Natural killer cell (primary cell): ENCODE measurements around the gene TMEM187. TPM values are rescaled to one million over a fixed set of nuclear protein-coding genes. Genes with fewer than 3 reads are reported as not detected.

ENCODE experiments used
- ATAC-seq, 3 donors: fragments of 150-1000 bp in 2 of 3; fragments of 200-7000 bp in 1 of 3; cut with Tn5 transposase; 1 replicate in 1 of 3; 2 replicates in 2 of 3; pipeline ENCODE4 v1.10.0; 2021; ENCODE audit warnings: mild to moderate bottlenecking in 2 of 3, moderate library complexity in 2 of 3
- DNase-seq, 2 donors: peaks; one replicate each; pipeline versions ENCODE4 v3.0.0 to v3.0.0-alpha.2; 2013 to 2021; ENCODE audit warnings: mixed read lengths in 1 of 2
- H3K27ac ChIP-seq: one replicate; pipeline ENCODE4 v1.5.1; 2013; ENCODE audit warnings: mild to moderate bottlenecking, low read length
- H3K27me3 ChIP-seq: one replicate; pipeline ENCODE4 v1.6.1; 2013; ENCODE audit warnings: low read length; ENCODE audit not compliant: control insufficient read depth, insufficient read depth
- H3K36me3 ChIP-seq: one replicate; pipeline ENCODE4 v1.6.1; 2013; ENCODE audit warnings: low read length; ENCODE audit not compliant: control insufficient read depth, insufficient read depth
- H3K4me1 ChIP-seq: one replicate; pipeline ENCODE4 v1.6.1; 2013; ENCODE audit warnings: low read length; ENCODE audit not compliant: control insufficient read depth, insufficient read depth
- H3K4me3 ChIP-seq: one replicate; pipeline ENCODE4 v1.5.1; 2013; ENCODE audit warnings: low read length
- H3K9me3 ChIP-seq: one replicate; pipeline ENCODE4 v1.6.1; 2013; ENCODE audit warnings: low read length; ENCODE audit not compliant: control insufficient read depth, insufficient read depth
- H3K27ac Mint-ChIP-seq, 2 donors: one replicate each; pipeline ENCODE4 v1.8.0; 2022; ENCODE audit warnings: mild to moderate bottlenecking in 2 of 2, mixed read lengths in 2 of 2, moderate library complexity in 1 of 2
- H3K27me3 Mint-ChIP-seq, 2 donors: one replicate each; pipeline ENCODE4 v1.8.0; 2022; ENCODE audit warnings: low read depth in 2 of 2, mixed read lengths in 2 of 2
- H3K36me3 Mint-ChIP-seq: one replicate; pipeline ENCODE4 v1.8.0; 2022; ENCODE audit warnings: mixed read lengths
- H3K4me1 Mint-ChIP-seq, 2 donors: one replicate each; pipeline ENCODE4 v1.8.0; 2022; ENCODE audit warnings: mixed read lengths in 2 of 2
- H3K4me3 Mint-ChIP-seq: one replicate; pipeline ENCODE4 v1.8.0; 2022; ENCODE audit warnings: mild to moderate bottlenecking, moderate library complexity, mixed read lengths
- H3K9me3 Mint-ChIP-seq, 2 donors: one replicate each; pipeline ENCODE4 v1.8.0; 2022; ENCODE audit warnings: mixed read lengths in 2 of 2
- WGBS: methylation state at CpG from one replicate; pipeline ENCODE4 v1.1.7; 2013; ENCODE audit warnings: missing lambda C conversion rate; ENCODE audit not compliant: insufficient coverage; 5-methylcytosine and 5-hydroxymethylcytosine counted together
- intact Hi-C: fragments of 100-400 bp; cut with micrococcal nuclease; formaldehyde crosslinking; loops from one replicate; pipeline ENCODE4 v1.14.2; 2022
- total RNA-seq, 4 donors: library from RNA; stranded (reverse); fragments of 120-200 nt in 1 of 4; gene quantifications; one replicate each; pipeline versions ENCODE4 v1.2.3 to v1.2.4, GENCODE V29; 2013 to 2022
- TF ChIP-seq, protein P1 (sequence below): fragments of 200-600 bp; IDR thresholded peaks from one replicate; pipeline ENCODE4 v1.8.0; 2022; ENCODE audit warnings: antibody characterized with exemption

Gene TMEM187
- total RNA-seq, 3 donors from 2014 or later (not counting 1 experiment from before 2014, with no cell fraction given): 1.2 to 4.3 (median 1.4) TPM

DNA sequence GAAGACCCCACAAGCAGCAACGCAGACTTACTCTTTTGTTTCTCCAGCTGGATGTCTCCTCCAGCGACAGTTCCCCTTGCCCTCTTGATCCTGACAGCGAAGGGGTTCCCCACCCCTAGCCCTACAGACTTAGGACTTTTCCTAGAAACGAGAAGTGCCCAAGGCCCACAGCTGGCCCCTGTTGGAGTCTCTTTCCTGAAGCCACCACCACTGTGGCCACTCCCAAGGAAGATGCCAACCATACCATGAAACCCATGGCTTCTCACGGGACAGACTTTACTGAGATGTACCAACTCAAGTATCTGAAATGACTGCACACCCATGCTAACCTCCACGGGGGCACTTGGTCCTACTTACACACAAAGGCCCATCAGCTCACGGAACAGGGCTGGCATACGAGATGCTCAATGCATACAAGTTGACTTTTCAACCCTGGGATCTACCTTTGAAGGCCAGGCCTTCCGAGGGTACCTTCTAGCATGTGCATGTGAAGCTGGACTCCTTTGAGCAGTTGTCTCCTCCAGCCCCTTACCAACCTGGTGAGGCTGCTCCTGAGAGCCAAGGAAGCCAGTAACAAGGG is 48.1 kb downstream of the TMEM187 start:
- intact Hi-C loops: no loop called here
- TF ChIP-seq, protein P1, sequence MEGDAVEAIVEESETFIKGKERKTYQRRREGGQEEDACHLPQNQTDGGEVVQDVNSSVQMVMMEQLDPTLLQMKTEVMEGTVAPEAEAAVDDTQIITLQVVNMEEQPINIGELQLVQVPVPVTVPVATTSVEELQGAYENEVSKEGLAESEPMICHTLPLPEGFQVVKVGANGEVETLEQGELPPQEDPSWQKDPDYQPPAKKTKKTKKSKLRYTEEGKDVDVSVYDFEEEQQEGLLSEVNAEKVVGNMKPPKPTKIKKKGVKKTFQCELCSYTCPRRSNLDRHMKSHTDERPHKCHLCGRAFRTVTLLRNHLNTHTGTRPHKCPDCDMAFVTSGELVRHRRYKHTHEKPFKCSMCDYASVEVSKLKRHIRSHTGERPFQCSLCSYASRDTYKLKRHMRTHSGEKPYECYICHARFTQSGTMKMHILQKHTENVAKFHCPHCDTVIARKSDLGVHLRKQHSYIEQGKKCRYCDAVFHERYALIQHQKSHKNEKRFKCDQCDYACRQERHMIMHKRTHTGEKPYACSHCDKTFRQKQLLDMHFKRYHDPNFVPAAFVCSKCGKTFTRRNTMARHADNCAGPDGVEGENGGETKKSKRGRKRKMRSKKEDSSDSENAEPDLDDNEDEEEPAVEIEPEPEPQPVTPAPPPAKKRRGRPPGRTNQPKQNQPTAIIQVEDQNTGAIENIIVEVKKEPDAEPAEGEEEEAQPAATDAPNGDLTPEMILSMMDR: no peak
- Histone ChIP-seq H3K4me3 (peak overlapping the region; percentile 50), H3K4me1 (peaks cover 27% of the 10 kb centered on the region), H3K27me3 (no peaks in the 10 kb centered on the region), H3K36me3 (peaks cover 20% of the 10 kb centered on the region), H3K9me3 (no peaks in the 10 kb centered on the region), H3K27ac (peak overlapping the region; percentile 77)
- Mint-ChIP-seq H3K36me3 (no peaks in the 10 kb centered on the region), H3K27me3 (no peaks in the 10 kb centered on the region), H3K4me3 (peak overlapping the region; percentile 81), H3K27ac (peak overlapping the region; percentile 86 to 91), H3K9me3 (no peaks in the 10 kb centered on the region), H3K4me1 (peaks cover 0 to 6% of the 10 kb centered on the region in 2 donors)
- ATAC-seq (no peak), DNase-seq (peak in 1 of 2 donors; percentile 23)
- 32% methylated on average over 9 of the region's 9 CpGs for WGBS

DNA sequence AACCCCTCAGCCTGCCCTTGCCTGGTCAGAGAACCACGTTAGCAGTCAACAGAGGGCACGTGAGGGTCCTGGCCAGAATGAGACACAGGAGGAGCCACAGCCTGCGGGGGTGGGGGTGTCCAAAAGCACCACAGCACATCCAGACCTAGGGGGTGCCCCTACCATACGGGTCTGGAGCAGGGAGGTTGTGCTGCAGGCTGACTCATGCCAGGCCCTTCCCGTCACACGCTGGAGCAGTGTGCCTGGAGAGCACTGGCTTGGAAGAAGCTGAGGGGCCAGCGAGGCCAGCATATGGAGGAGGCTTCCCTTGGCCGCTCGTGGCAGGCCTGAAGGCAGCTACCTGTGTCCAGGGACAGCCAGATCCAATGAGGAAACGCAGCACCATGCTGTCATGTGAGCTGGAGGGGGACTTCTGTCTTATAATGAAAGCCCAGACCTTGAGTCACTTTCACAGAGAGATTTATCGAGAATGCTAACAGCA is 48.6 kb downstream of the TMEM187 start:
- no peaks in the 10 kb centered on the region for H3K9me3 Mint-ChIP-seq
- intact Hi-C loops: no loop called here
- TF ChIP-seq, protein P1: no peak
- DNase-seq (peak in 1 of 2 donors; percentile 19), ATAC-seq (no peak)
- H3K4me1 ChIP-seq: peaks cover 27% of the 10 kb centered on the region
- WGBS: 65% methylated on average over 11 of the region's 11 CpGs
- H3K36me3 Mint-ChIP-seq: no peaks in the 10 kb centered on the region
- H3K27me3 ChIP-seq: no peaks in the 10 kb centered on the region
- peaks cover 15% of the 10 kb centered on the region for H3K36me3 ChIP-seq
- H3K27ac Mint-ChIP-seq: no peak overlapping the region
- no peaks in the 10 kb centered on the region for H3K27me3 Mint-ChIP-seq
- no peak overlapping the region for H3K4me3 ChIP-seq
- H3K4me3 Mint-ChIP-seq: no peak overlapping the region
- peak overlapping the region; percentile 77 for H3K27ac ChIP-seq
- H3K9me3 ChIP-seq: no peaks in the 10 kb centered on the region
- H3K4me1 Mint-ChIP-seq: peaks cover 0 to 6% of the 10 kb centered on the region in 2 donors

DNA sequence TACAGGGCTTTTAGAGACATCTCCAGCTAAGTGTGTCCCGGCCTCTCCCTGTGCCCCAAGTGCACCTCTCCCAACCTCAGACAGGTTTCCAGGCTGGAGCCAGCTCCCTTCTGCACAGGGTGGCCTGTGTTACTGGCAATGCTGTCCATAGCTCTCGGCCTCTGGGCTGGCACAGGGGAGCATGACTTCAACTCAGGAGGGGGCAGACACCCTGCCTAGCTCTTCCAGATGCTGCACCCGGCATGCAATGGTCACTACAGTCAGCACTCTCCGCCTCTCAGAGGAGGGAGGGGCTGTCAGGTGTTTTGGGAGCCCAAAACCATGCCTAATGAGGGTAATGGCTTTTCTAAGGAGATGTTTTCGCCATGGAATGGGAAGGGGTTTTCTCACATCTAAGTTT is 49.6 kb downstream of the TMEM187 start:
- Histone ChIP-seq H3K27me3 (no peaks in the 10 kb centered on the region), H3K36me3 (peaks cover 12% of the 10 kb centered on the region), H3K27ac (no peak overlapping the region), H3K9me3 (no peaks in the 10 kb centered on the region), H3K4me1 (peaks cover 27% of the 10 kb centered on the region), H3K4me3 (no peak overlapping the region)
- TF ChIP-seq, protein P1: no peak
- 91% methylated on average over 5 of the region's 5 CpGs for WGBS
- intact Hi-C loops: no loop called here
- H3K36me3 Mint-ChIP-seq: no peaks in the 10 kb centered on the region
- H3K27ac Mint-ChIP-seq: no peak overlapping the region
- no peaks in the 10 kb centered on the region for H3K9me3 Mint-ChIP-seq
- H3K27me3 Mint-ChIP-seq: no peaks in the 10 kb centered on the region
- no peak overlapping the region for H3K4me3 Mint-ChIP-seq
- no peak for DNase-seq
- peaks cover 0 to 6% of the 10 kb centered on the region in 2 donors for H3K4me1 Mint-ChIP-seq
- ATAC-seq: no peak
